Measurements from ENCODE around the gene ASB15.

Gene ASB15

DNA sequence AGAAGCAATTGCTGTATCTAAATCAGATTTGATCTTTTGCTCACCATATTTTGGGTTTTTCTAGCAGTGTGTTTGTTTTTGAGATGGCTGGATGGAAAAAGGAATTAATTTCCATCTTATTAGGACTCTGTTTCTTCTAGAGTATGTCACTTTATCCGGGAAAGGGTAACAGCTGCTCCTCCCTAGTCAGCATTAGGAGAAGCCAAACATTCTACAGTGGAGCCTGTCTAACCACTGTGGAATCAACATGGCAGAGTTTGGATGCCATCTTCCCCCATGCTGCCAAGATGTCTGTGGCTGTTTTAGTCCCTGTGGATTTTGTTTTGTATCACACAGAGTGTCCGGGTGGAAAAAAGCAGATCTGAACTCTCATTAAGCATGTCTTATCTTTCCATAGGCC lies 38.0 kb downstream of the ASB15 start:
- no peak for DNase-seq

- no peak for DNase-seq
Observed at GRCh38 chr7:123640583-123640982, 39.0 kb downstream of the ASB15 start.

DNA sequence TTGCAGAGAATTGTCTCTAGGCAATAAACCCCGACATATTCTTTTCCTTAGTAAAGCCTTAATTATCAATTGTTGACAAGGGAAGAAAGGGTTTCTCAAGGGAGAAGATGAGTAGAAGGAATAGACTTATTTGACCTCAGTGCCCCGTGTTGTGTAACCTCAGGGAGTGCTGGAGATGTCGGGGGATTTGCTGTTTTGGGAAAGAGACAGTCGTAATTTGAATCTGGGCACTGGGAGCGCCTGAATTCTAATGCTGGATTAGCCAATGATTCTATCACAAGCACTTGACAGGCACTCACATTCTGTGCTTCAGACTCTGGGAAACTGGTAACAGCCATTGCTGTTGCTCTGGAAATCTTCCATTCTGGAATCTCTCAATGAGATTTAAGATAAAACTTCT lies 40.3 kb downstream of the ASB15 start:
- DNase-seq, result no peak

GRCh38 chr7:123643495-123644441 lies 42.1 kb downstream of the ASB15 start:
- no peak for DNase-seq

- no peak for DNase-seq
Observed at GRCh38 chr7:123645516-123645915, 43.9 kb downstream of the ASB15 start.

GRCh38 chr7:123647106-123647730 lies 45.6 kb downstream of the ASB15 start:
- no peak for DNase-seq

GRCh38 chr7:123649964-123650363 lies 48.3 kb downstream of the ASB15 start:
- no peak for DNase-seq

- DNase-seq, result no peak
Observed at GRCh38 chr7:123650595-123650994, 49.0 kb downstream of the ASB15 start.

GRCh38 chr7:123652406-123652805 lies 50.8 kb downstream of the ASB15 start:
- no peak for DNase-seq

GRCh38 chr7:123653162-123653561 lies 51.5 kb downstream of the ASB15 start:
- DNase-seq, result no peak

- DNase-seq, result no peak
Observed at GRCh38 chr7:123655614-123656013, 54.0 kb downstream of the ASB15 start, which contains the start of gene LMOD2. LMOD2 (plus strand) TSS chr7:123655866; CDS start chr7:123655964, 98 bp downstream.

GRCh38 chr7:123656544-123657303 lies 55.1 kb downstream of the ASB15 start:
- no peak for DNase-seq

- no peak for DNase-seq
Observed at GRCh38 chr7:123657304-123657685, 55.7 kb downstream of the ASB15 start.

DNA sequence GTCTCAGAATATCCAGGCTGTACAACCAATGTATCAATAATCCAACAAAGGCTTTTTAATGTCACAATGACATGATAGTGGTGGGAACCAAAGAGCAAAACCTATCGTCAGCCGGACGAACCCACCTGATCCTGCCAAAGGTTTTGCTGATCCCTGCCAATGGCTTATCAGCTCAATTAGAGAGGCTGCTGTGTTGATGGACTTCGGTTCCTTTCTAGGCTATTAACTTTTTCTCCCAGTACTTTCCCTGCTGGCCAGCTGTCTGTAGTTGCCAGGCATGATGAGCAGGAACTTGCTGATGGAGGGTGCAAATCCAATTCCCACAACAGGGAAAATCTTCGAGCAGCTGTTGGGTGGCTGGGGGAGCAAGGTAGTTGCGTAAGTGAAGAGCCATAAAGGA lies 56.4 kb downstream of the ASB15 start:
- DNase-seq, result no peak

DNA sequence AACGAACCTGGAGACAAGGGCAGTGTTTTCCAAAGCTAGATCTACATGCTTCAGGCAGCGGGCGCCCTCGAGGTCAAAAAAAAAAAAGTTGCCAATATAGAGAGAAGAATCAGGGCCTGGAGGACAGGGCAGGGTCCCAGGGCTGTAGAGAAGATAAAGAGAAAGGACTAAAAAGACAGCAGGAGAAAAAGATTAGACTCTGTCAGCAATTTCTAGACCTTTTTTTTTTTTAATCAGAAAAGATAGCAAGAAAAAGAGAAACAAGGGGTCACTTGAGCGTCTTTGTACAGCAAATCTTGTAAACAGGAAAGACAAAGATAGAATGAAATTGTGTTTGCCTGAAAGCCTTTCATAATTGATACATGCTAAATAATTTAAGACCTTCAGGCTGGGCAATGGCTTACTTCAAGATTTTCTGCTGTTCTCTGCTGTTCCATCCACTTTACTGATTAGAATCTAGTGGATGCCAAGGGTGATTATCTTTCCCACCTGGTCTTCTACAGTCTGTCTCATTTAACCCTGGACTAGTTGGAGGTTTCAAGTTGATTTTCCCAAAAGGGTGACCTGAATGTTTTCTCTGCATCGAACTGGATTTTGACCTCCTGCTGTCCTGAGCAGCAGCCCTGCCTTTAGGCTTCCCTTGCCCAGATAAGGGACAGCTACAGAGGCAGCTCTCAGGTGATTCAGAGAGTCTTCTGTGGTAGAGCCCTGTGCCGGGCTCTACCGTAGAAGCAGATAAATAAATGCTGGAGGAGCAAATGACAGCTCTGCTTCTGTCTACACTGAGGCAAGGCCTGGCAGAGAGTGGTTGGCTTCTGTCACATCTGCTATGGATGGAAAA lies 59.1 kb downstream of the ASB15 start:
- DNase-seq, result no peak

DNA sequence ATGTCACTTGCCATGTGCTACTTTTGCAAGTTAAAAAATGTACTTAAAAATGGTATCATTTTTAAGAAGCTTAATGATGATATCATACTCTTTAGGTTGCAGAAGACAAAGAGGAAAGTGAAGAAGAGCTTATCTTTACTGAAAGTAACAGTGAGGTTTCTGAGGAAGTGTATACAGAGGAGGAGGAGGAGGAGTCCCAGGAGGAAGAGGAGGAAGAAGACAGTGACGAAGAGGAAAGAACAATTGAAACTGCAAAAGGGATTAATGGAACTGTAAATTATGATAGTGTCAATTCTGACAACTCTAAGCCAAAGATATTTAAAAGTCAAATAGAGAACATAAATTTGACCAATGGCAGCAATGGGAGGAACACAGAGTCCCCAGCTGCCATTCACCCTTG lies 60.1 kb downstream of the ASB15 start:
- no peak for DNase-seq

DNA sequence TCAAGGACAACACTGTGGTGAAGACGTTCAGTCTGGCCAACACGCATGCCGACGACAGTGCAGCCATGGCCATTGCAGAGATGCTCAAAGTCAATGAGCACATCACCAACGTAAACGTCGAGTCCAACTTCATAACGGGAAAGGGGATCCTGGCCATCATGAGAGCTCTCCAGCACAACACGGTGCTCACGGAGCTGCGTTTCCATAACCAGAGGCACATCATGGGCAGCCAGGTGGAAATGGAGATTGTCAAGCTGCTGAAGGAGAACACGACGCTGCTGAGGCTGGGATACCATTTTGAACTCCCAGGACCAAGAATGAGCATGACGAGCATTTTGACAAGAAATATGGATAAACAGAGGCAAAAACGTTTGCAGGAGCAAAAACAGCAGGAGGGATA lies 60.7 kb downstream of the ASB15 start:
- DNase-seq, result no peak

DNA sequence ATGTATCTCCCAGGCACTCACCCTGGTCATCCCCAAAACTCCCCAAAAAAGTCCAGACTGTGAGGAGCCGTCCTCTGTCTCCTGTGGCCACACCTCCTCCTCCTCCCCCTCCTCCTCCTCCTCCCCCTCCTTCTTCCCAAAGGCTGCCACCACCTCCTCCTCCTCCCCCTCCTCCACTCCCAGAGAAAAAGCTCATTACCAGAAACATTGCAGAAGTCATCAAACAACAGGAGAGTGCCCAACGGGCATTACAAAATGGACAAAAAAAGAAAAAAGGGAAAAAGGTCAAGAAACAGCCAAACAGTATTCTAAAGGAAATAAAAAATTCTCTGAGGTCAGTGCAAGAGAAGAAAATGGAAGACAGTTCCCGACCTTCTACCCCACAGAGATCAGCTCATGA lies 61.1 kb downstream of the ASB15 start:
- DNase-seq, result no peak

DNA sequence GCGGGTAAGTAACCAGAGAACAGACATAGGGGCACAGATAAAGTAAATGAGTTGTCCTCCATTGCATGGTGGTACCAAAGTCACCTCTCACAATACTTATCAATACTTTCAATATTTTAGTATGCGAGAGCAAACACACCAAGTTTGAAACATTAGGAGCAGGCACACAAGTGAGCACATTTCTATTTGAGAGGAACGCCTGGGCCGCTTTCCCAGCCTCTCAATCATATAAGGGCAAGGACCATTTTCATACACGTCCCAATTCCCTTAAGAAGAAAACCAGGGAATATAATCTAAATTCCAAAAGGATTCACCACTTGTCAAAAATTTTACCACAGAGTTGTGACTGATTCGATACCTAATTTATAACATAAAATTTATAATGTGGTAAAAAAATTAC lies 61.6 kb downstream of the ASB15 start:
- DNase-seq, result no peak

DNA sequence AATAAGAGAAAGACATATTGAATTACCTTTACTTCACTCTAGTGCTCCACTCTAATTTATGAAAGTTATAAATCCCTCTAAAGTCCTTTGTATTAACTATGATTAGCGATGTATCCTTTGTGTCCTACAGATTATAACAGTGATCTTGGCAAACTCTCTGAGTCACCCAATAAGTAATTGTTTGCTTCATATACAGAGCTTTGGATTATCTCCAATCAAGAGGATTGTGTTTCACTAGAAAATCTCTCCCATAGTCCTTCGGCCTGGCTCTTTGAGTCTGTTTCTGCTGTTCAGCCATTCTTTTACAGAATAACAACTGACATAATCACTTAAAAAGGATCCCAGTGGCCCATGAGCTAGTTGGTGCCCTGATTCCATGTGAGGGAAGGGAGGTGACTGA lies 63.5 kb downstream of the ASB15 start:
- DNase-seq, result no peak

DNA sequence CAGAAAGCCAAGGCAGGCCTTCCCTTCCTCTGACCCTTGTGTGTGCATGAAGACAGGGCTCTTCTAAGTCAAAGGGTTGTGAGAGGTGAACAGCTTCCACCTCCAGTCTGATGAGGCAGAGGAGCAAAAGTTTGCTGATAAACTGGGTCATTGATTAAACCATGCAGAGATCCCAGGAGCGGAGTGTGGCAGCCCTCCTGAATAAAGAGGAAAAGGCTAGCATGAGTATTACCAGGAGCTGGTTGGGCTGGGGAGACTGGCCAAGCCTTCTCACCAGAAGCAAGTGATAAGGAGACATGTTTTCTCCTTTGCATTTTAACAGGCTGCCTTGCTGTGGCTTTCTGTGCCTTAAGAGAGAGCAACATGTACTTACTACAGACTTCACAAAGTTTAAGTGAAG lies 64.3 kb downstream of the ASB15 start:
- DNase-seq, result no peak

GRCh38 chr7:123666492-123666891 lies 64.9 kb downstream of the ASB15 start:
- DNase-seq, result no peak

- no peak for DNase-seq
Observed at GRCh38 chr7:123669485-123669884, 67.9 kb downstream of the ASB15 start.
